PFSK-1 (cell line): ENCODE data around the gene CCSER1.

Experiments used
- SIN3A ChIP-seq: IDR thresholded peaks from 2 replicates; pipeline ENCODE4 v1.6.1; 2012; ENCODE audit warnings: mild to moderate bottlenecking, low read length, moderate library complexity, borderline replicate concordance; ENCODE audit not compliant: insufficient read depth
- TAF1 ChIP-seq: IDR thresholded peaks from 2 replicates; pipeline ENCODE4 v1.6.1; 2012; ENCODE audit warnings: low read length, control low read depth, borderline replicate concordance; ENCODE audit not compliant: insufficient read depth

- TF ChIP-seq SIN3A (no peak), TAF1 (no peak)
These were observed 153.8 kb downstream of the CCSER1 start for GRCh38 chr4:90280954-90281353.
